Smooth muscle cell (in vitro differentiated cells): ENCODE results near the gene METAP1D. TPM values are rescaled to one million over a fixed set of nuclear protein-coding genes. Genes with fewer than 3 reads are reported as not detected.
"Not testable (repeated sequence)": the region's sequence is repeated elsewhere in the genome, so short reads cannot be mapped to it uniquely, and the experiment has no call there.

Source experiments
- DNase-seq: peaks from one replicate; lab custom pipeline; 2025; ENCODE audit not compliant: unreplicated experiment; lab: John Stamatoyannopoulos, UW
- H2AFZ ChIP-seq: fragments of 200-600 bp; sonication (generic); 2 replicates; pipeline ENCODE4 v1.6.0; 2016; ENCODE audit warnings: antibody characterized with exemption, low read depth, mild to moderate bottlenecking
- H3F3A ChIP-seq: fragments of 200-600 bp; sonication (generic); 2 replicates; pipeline ENCODE4 v1.6.0; 2017; ENCODE audit warnings: antibody characterized with exemption, low read depth
- H3K27ac ChIP-seq: fragments of 200-600 bp; sonication (generic); 2 replicates; pipeline ENCODE4 v1.5.1; 2016; ENCODE audit warnings: low read depth, mild to moderate bottlenecking
- H3K27me3 ChIP-seq: fragments of 200-600 bp; sonication (generic); 2 replicates; pipeline ENCODE4 v1.6.1; 2016; ENCODE audit warnings: low read depth, mild to moderate bottlenecking
- H3K36me3 ChIP-seq: fragments of 200-600 bp; sonication (generic); 2 replicates; pipeline ENCODE4 v1.5.1; 2016; ENCODE audit warnings: low read depth
- H3K4me1 ChIP-seq: fragments of 200-600 bp; sonication (generic); 2 replicates; pipeline ENCODE4 v1.5.1; 2016; ENCODE audit warnings: low read depth
- H3K4me2 ChIP-seq: fragments of 200-600 bp; sonication (generic); 2 replicates; pipeline ENCODE4 v1.6.0; 2016; ENCODE audit warnings: mild to moderate bottlenecking
- H3K4me3 ChIP-seq: fragments of 200-600 bp; sonication (generic); 2 replicates; pipeline ENCODE4 v1.5.1; 2016; ENCODE audit warnings: mild to moderate bottlenecking
- H3K79me2 ChIP-seq: fragments of 200-600 bp; sonication (generic); 2 replicates; pipeline ENCODE4 v1.6.0; 2016; ENCODE audit warnings: low read depth, mild to moderate bottlenecking
- H3K9ac ChIP-seq: fragments of 200-600 bp; sonication (generic); 2 replicates; pipeline ENCODE4 v1.6.0; 2016; ENCODE audit warnings: low read depth
- H3K9me3 ChIP-seq: fragments of 200-600 bp; sonication (generic); replicated peaks from 2 replicates; pipeline ENCODE4 v1.5.1; 2016; ENCODE audit warnings: low read depth
- H4K20me1 ChIP-seq: fragments of 200-600 bp; sonication (generic); 2 replicates; pipeline ENCODE4 v1.6.0; 2016; ENCODE audit warnings: low read depth
- CTCF ChIP-seq: fragments of 200-600 bp; sonication (generic); IDR thresholded peaks from 2 replicates; pipeline ENCODE4 v1.5.1; 2017; ENCODE audit warnings: borderline replicate concordance, mild to moderate bottlenecking, antibody characterized with exemption; ENCODE audit not compliant: insufficient read depth, poor library complexity, severe bottlenecking
- WGBS: methylation state at CpG from one replicate; pipeline ENCODE4 v1.1.7; 2016; ENCODE audit warnings: low lambda C conversion rate; 5-methylcytosine and 5-hydroxymethylcytosine counted together
- polyA plus RNA-seq: library from polyadenylated mRNA; unstranded; fragments of >200 nt; fragmentation: Nextera tagmentation; extraction: Ambion mirVana; gene quantifications from 2 replicates; pipeline ENCODE4 v1.2.1, GENCODE V29; 2016
- total RNA-seq: library from RNA; depleted of rRNA; stranded (reverse); fragments of >200 nt; gene quantifications from 2 replicates; pipeline ENCODE4 v1.2.3, GENCODE V29; 2014

METAP1D gene
- total and polyA plus RNA-seq, 2 experiments from 2014 or later, result 5.9 to 7.5 TPM

- Histone ChIP-seq H4K20me1 (no peaks in the 10 kb centered on the region), H3K9me3 (no peaks in the 10 kb centered on the region), H3K4me3 (no peak overlapping the region), H3F3A (no peaks in the 10 kb centered on the region), H3K27ac (no peak overlapping the region), H3K27me3 (no peaks in the 10 kb centered on the region), H2AFZ (no peak overlapping the region), H3K36me3 (peaks cover 12% of the 10 kb centered on the region), H3K4me2 (no peak overlapping the region), H3K9ac (no peak overlapping the region), H3K79me2 (no peaks in the 10 kb centered on the region), H3K4me1 (no peaks in the 10 kb centered on the region)
- TF ChIP-seq CTCF, result no peak
- no peak for DNase-seq
- 100% methylated on average over 2 of the region's 2 CpGs for WGBS
These were observed 27.3 kb upstream of the METAP1D start for GRCh38 chr2:171972329-171972982.

- Histone ChIP-seq H3K9me3 (no peaks in the 10 kb centered on the region), H3K4me2 (no peak overlapping the region), H2AFZ (no peak overlapping the region), H3K27ac (no peak overlapping the region), H3K4me3 (no peak overlapping the region), H3K9ac (no peak overlapping the region), H3K27me3 (no peaks in the 10 kb centered on the region), H3K36me3 (peaks cover 11% of the 10 kb centered on the region), H3K79me2 (no peaks in the 10 kb centered on the region), H3K4me1 (no peaks in the 10 kb centered on the region), H4K20me1 (no peaks in the 10 kb centered on the region), H3F3A (no peaks in the 10 kb centered on the region)
- no peak for DNase-seq
- over 99% methylated on average over 4 of the region's 4 CpGs for WGBS
- no peak for TF ChIP-seq CTCF
These were observed 20.6 kb upstream of the METAP1D start for GRCh38 chr2:171979103-171979502.

- H3K4me1 ChIP-seq, DNase-seq, H2AFZ ChIP-seq, H3F3A ChIP-seq, H3K27me3 ChIP-seq, H3K4me2 ChIP-seq, H3K79me2 ChIP-seq, H3K9ac ChIP-seq, H3K9me3 ChIP-seq, H4K20me1 ChIP-seq, H3K4me3 ChIP-seq, H3K27ac ChIP-seq, H3K36me3 ChIP-seq: not testable (repeated sequence)
- WGBS, result 97% methylated on average over 1 of the region's 1 CpG
These were observed 15.8 kb upstream of the METAP1D start for GRCh38 chr2:171983924-171984323.

GRCh38 chr2:171985076-171985475, 14.7 kb upstream of the METAP1D start:
- Histone ChIP-seq H3K27ac (no peak overlapping the region), H3K9me3 (no peaks in the 10 kb centered on the region), H3K4me3 (no peak overlapping the region), H4K20me1 (no peaks in the 10 kb centered on the region), H3K27me3 (no peaks in the 10 kb centered on the region), H3F3A (peaks cover 7% of the 10 kb centered on the region), H3K4me1 (no peaks in the 10 kb centered on the region), H3K9ac (no peak overlapping the region), H3K36me3 (no peaks in the 10 kb centered on the region), H3K4me2 (no peak overlapping the region), H3K79me2 (no peaks in the 10 kb centered on the region), H2AFZ (no peak overlapping the region)
- DNase-seq, result no peak
- 41% methylated on average over 2 of the region's 2 CpGs for WGBS
- TF ChIP-seq CTCF, result no peak
